HEK293 (cell line): ENCODE measurements around the gene RPS10.

Source experiments
- CTCF ChIA-PET: fragments of 350-600 bp; formaldehyde crosslinking; extraction: SDS; loops from one replicate; lab custom pipeline; 2021; ENCODE audit warnings: antibody characterized with exemption; lab: Yijun Ruan, JAX
- POLR2A ChIA-PET: fragments of 300-600 bp; formaldehyde crosslinking; extraction: SDS; loops from one replicate; lab custom pipeline; 2020; ENCODE audit warnings: antibody characterized with exemption, inconsistent platforms; lab: Yijun Ruan, JAX
- H3K27ac ChIP-seq: fragments of 200-500 bp; sonication (Bioruptor generic); 2 replicates; pipeline ENCODE4 v1.5.1; 2014; ENCODE audit warnings: low read depth, low read length, control low read depth, inconsistent platforms; ENCODE audit errors: extremely low read depth
- H3K36me3 ChIP-seq, 2 experiments: fragments of 200-500 bp in 1 of 2; sonication (Bioruptor generic) in 1 of 2; 1 replicate in 1 of 2; 2 replicates in 1 of 2; pipeline ENCODE4 v1.5.1; 2014 to 2017; ENCODE audit warnings: inconsistent platforms in 2 of 2, low read length in 2 of 2; ENCODE audit not compliant: control insufficient read depth in 2 of 2, insufficient read depth in 1 of 2
- H3K4me1 ChIP-seq: fragments of 200-500 bp; sonication (Bioruptor generic); 2 replicates; pipeline ENCODE4 v1.5.1; 2014; ENCODE audit warnings: mild to moderate bottlenecking, low read length, inconsistent platforms; ENCODE audit not compliant: control insufficient read depth, insufficient read depth
- H3K4me3 ChIP-seq: 2 replicates; pipeline ENCODE4 v1.5.1; 2011; ENCODE audit warnings: low read depth, mild to moderate bottlenecking, control low read depth, low read length, moderate library complexity
- H3K9me3 ChIP-seq: fragments of 200-500 bp; sonication (Bioruptor generic); 2 replicates; pipeline ENCODE4 v1.5.1; 2014; ENCODE audit warnings: low read depth, low read length, inconsistent platforms; ENCODE audit not compliant: control insufficient read depth, insufficient read depth
- BCL11B ChIP-seq: fragments of 450-650 bp; formaldehyde crosslinking; IDR thresholded peaks from 2 replicates; pipeline ENCODE4 v1.5.1; 2016; ENCODE audit warnings: low read depth, missing biosample characterization, missing genetic modification characterization
- GFI1B ChIP-seq: fragments of 450-650 bp; formaldehyde crosslinking; IDR thresholded peaks from 2 replicates; pipeline ENCODE4 v1.5.1; 2016; ENCODE audit warnings: missing biosample characterization, missing genetic modification characterization
- IKZF3 ChIP-seq: fragments of 450-650 bp; IDR thresholded peaks from 2 replicates; pipeline ENCODE4 v1.5.0; 2018; ENCODE audit warnings: missing biosample characterization, mild to moderate bottlenecking, missing genetic modification characterization, moderate library complexity
- OSR2 ChIP-seq: fragments of 450-650 bp; formaldehyde crosslinking; IDR thresholded peaks from 2 replicates; pipeline ENCODE4 v1.5.1; 2016; ENCODE audit warnings: missing biosample characterization, missing genetic modification characterization
- OVOL3 ChIP-seq: fragments of 450-650 bp; formaldehyde crosslinking; IDR thresholded peaks from 2 replicates; pipeline ENCODE4 v1.5.1; 2016; ENCODE audit warnings: missing biosample characterization, missing genetic modification characterization
- SP2 ChIP-seq: fragments of 450-650 bp; formaldehyde crosslinking; IDR thresholded peaks from 2 replicates; pipeline ENCODE4 v1.5.1; 2016; ENCODE audit warnings: missing biosample characterization, missing genetic modification characterization
- SP3 ChIP-seq: fragments of 450-650 bp; formaldehyde crosslinking; IDR thresholded peaks from 2 replicates; pipeline ENCODE4 v1.5.1; 2016; ENCODE audit warnings: missing biosample characterization, missing genetic modification characterization
- ZBTB17 ChIP-seq: fragments of 450-650 bp; formaldehyde crosslinking; IDR thresholded peaks from 2 replicates; pipeline ENCODE4 v1.5.1; 2016; ENCODE audit warnings: missing biosample characterization, missing genetic modification characterization
- ZNF121 ChIP-seq: fragments of 450-650 bp; formaldehyde crosslinking; IDR thresholded peaks from 2 replicates; pipeline ENCODE4 v1.5.1; 2016; ENCODE audit warnings: missing biosample characterization, missing genetic modification characterization
- ZNF175 ChIP-seq: fragments of 450-650 bp; formaldehyde crosslinking; IDR thresholded peaks from 2 replicates; pipeline ENCODE4 v1.5.1; 2016; ENCODE audit warnings: missing biosample characterization, missing genetic modification characterization
- ZNF184 ChIP-seq: fragments of 450-650 bp; IDR thresholded peaks from 2 replicates; pipeline ENCODE4 v1.5.1; 2018; ENCODE audit warnings: missing biosample characterization, mild to moderate bottlenecking, missing genetic modification characterization
- ZNF214 ChIP-seq: fragments of 450-650 bp; formaldehyde crosslinking; IDR thresholded peaks from 2 replicates; pipeline ENCODE4 v1.5.1; 2017; ENCODE audit warnings: missing biosample characterization, mild to moderate bottlenecking, missing genetic modification characterization, borderline replicate concordance
- ZNF248 ChIP-seq: fragments of 450-650 bp; formaldehyde crosslinking; IDR thresholded peaks from 2 replicates; pipeline ENCODE4 v1.5.1; 2017; ENCODE audit warnings: missing biosample characterization, missing genetic modification characterization
- ZNF354C ChIP-seq: fragments of 450-650 bp; formaldehyde crosslinking; IDR thresholded peaks from 2 replicates; pipeline ENCODE4 v1.5.1; 2016; ENCODE audit warnings: missing biosample characterization, missing genetic modification characterization, low read depth, borderline replicate concordance
- ZNF473 ChIP-seq: fragments of 450-650 bp; formaldehyde crosslinking; IDR thresholded peaks from 2 replicates; pipeline ENCODE4 v1.5.1; 2017; ENCODE audit warnings: missing biosample characterization, missing genetic modification characterization
- ZNF623 ChIP-seq: fragments of 450-650 bp; formaldehyde crosslinking; IDR thresholded peaks from 2 replicates; pipeline ENCODE4 v1.5.1; 2016; ENCODE audit warnings: missing biosample characterization, missing genetic modification characterization
- ZNF677 ChIP-seq: fragments of 450-650 bp; IDR thresholded peaks from 2 replicates; pipeline ENCODE4 v1.5.0; 2018; ENCODE audit warnings: missing biosample characterization, mild to moderate bottlenecking, missing genetic modification characterization, moderate library complexity
- ZNF707 ChIP-seq: fragments of 450-650 bp; formaldehyde crosslinking; IDR thresholded peaks from 2 replicates; pipeline ENCODE4 v1.5.1; 2016; ENCODE audit warnings: missing biosample characterization, missing genetic modification characterization
- ZNF837 ChIP-seq: fragments of 450-650 bp; formaldehyde crosslinking; IDR thresholded peaks from 2 replicates; pipeline ENCODE4 v1.5.1; 2016; ENCODE audit warnings: missing biosample characterization, missing genetic modification characterization
- TF ChIP-seq, protein P1 (sequence below): fragments of 450-650 bp; formaldehyde crosslinking; IDR thresholded peaks from 2 replicates; pipeline ENCODE4 v1.5.1; 2017; ENCODE audit warnings: missing biosample characterization, missing genetic modification characterization
- TF ChIP-seq, protein P2 (sequence below): fragments of 450-650 bp; IDR thresholded peaks from 2 replicates; pipeline ENCODE4 v1.5.1; 2018; ENCODE audit warnings: missing biosample characterization, missing genetic modification characterization
- TF ChIP-seq, protein P3 (sequence below): fragments of 450-650 bp; formaldehyde crosslinking; IDR thresholded peaks from 2 replicates; pipeline ENCODE4 v1.5.1; 2016; ENCODE audit warnings: missing biosample characterization, missing genetic modification characterization
- TF ChIP-seq, protein P4 (sequence below): fragments of 450-650 bp; formaldehyde crosslinking; IDR thresholded peaks from 2 replicates; pipeline ENCODE4 v1.5.1; 2016; ENCODE audit warnings: missing biosample characterization, missing genetic modification characterization
- TF ChIP-seq, protein P5 (sequence below): fragments of 450-650 bp; formaldehyde crosslinking; IDR thresholded peaks from 2 replicates; pipeline ENCODE4 v1.5.1; 2016; ENCODE audit warnings: missing biosample characterization, missing genetic modification characterization

Gene RPS10

DNA sequence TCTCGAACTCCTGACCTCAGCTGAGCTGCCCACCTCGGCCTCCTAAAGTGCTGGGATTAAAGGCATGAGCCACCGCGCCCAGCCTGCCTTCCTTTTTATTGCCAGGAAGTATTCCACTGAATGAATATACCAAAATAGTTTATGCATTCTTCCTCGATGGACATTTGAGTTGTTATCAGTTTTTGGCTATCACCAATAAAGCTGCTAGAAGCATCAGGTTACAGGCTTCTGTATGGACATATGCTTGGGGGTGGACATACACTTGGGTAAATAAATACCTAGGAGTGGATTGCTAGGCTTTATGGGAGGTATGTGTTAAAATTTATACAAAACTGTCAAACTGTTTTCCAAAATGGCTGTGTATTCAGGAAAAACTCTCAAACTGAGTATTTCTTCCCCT is 10.0 kb upstream of the RPS10 start (continued):
- TF ChIP-seq, protein P1, sequence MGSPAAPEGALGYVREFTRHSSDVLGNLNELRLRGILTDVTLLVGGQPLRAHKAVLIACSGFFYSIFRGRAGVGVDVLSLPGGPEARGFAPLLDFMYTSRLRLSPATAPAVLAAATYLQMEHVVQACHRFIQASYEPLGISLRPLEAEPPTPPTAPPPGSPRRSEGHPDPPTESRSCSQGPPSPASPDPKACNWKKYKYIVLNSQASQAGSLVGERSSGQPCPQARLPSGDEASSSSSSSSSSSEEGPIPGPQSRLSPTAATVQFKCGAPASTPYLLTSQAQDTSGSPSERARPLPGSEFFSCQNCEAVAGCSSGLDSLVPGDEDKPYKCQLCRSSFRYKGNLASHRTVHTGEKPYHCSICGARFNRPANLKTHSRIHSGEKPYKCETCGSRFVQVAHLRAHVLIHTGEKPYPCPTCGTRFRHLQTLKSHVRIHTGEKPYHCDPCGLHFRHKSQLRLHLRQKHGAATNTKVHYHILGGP: no peak
- TF ChIP-seq ZNF121 (no peak), ZNF623 (no peak), GFI1B (tag by site-specific recombination) (no peak), ZNF184 (tag by site-specific recombination) (no peak), ZNF837 (tag by site-specific recombination) (no peak)

DNA sequence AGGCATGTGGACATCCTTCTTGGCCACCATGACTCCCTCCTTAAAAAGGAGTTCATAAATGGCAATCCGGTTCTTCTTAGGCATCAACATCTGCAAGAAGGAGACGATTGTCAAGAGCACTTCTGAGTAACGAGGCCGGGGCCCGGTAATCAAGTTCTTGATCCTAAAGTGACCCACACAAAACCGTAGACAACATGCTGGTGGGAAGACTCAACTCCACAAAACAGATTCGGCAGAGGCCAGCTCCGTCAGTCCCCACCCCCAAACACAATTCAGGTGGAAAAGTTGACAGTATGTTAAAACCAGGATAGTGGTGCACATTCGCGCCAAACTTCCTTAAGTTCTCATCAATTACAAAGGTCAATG is 754 bp downstream of the RPS10 start:
- Histone ChIP-seq H3K36me3 (peaks cover 40 to 55% of the 10 kb centered on the region in 2 experiments), H3K4me1 (peaks cover 2% of the 10 kb centered on the region; the same call in 1 of the 2 replicates), H3K9me3 (no peaks in the 10 kb centered on the region), H3K4me3 (peak overlapping the region; percentile 58), H3K27ac (peak overlapping the region; percentile 97)
- ChIA-PET POLR2A (interaction anchor here (1.4 to 4.7 kb wide), 9 partner anchors 10 to 834 kb away, joined by 3 to 75 read pairs (median 6); partner anchors contain the start of genes ILRUN, SNRPC and ZNF76), CTCF (interaction anchor here (0.6 to 1.7 kb wide), 4 partner anchors 20 to 311 kb away, joined by 3 to 5 read pairs (median 3); no protein-coding TSS in a partner anchor)
- TF ChIP-seq ZNF707 (no peak), SP2 (tag by site-specific recombination) (no peak), OVOL3 (tag by site-specific recombination) (no peak), ZNF175 (tag by site-specific recombination) (no peak), ZNF677 (tag by site-specific recombination) (0 out of 2 replicates have a peak, but pooled peaks have one; percentile 7), ZBTB17 (tag by site-specific recombination) (no peak), ZNF473 (tag by site-specific recombination) (no peak), SP3 (no peak), ZNF248 (tag by site-specific recombination) (no peak), BCL11B (tag by site-specific recombination) (no peak), ZNF354C (tag by site-specific recombination) (no peak)
- TF ChIP-seq, protein P2, sequence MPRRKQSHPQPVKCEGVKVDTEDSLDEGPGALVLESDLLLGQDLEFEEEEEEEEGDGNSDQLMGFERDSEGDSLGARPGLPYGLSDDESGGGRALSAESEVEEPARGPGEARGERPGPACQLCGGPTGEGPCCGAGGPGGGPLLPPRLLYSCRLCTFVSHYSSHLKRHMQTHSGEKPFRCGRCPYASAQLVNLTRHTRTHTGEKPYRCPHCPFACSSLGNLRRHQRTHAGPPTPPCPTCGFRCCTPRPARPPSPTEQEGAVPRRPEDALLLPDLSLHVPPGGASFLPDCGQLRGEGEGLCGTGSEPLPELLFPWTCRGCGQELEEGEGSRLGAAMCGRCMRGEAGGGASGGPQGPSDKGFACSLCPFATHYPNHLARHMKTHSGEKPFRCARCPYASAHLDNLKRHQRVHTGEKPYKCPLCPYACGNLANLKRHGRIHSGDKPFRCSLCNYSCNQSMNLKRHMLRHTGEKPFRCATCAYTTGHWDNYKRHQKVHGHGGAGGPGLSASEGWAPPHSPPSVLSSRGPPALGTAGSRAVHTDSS (tag by site-specific recombination): 0 out of 2 replicates have a peak, but pooled peaks have one; percentile 0
- TF ChIP-seq, protein P3, sequence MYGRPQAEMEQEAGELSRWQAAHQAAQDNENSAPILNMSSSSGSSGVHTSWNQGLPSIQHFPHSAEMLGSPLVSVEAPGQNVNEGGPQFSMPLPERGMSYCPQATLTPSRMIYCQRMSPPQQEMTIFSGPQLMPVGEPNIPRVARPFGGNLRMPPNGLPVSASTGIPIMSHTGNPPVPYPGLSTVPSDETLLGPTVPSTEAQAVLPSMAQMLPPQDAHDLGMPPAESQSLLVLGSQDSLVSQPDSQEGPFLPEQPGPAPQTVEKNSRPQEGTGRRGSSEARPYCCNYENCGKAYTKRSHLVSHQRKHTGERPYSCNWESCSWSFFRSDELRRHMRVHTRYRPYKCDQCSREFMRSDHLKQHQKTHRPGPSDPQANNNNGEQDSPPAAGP: no peak

DNA sequence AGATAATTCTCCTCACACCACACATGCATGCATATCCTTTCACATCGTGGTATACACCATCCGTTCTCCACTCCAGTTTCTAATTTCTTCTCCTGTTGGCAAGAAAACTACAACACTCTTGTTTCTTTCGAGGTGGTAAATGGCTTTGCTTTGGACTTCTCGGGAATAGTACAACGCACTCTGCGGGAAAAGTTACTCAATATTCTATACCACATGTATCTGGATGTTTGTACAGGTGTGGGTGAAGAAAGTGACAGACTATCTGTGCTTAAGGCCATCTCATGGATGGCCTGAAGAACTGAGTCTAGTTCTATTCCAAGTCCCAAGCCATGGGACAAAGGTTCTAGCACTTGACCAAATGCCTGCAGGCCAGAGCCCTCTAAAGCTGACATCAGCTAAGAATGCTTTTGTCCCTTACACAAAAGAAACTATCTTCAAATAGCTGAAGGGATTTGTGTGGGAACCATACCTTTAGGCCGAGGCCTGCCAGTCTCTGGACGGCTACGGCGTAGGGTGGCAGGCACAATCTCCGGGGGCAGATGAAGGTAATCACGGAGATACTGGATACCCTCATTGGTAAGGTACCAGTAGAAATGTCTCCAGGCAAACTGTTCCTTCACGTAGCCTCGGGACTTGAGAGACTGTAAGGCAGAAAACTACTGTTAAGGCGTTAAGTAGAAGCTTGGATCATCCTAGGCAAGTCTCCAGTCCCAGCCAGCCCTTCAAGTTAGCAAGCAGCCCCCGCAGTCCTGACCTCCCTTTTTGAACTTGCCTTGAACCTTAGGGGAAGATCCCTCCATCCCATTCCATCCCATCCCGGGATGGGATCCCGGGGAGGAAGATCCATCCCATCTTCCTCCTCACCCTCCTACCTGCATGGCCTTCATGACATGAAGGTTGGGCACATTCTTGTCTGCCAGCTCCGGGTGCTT is 1.4 kb downstream of the RPS10 start:
- no peaks in the 10 kb centered on the region for H3K9me3 ChIP-seq
- POLR2A ChIA-PET: interaction anchor here (0.6 to 4.7 kb wide), 7 partner anchors 9 to 440 kb away, joined by 3 to 75 read pairs (median 3); partner anchors contain the start of gene SNRPC
- H3K27ac ChIP-seq: peak overlapping the region; percentile 97
- H3K4me3 ChIP-seq: peak overlapping the region; percentile 58
- H3K36me3 ChIP-seq: peaks cover 46 to 62% of the 10 kb centered on the region in 2 experiments
- CTCF ChIA-PET: interaction anchor here (0.6 to 2.7 kb wide), 6 partner anchors 13 to 312 kb away, joined by 3 to 8 read pairs (median 4); partner anchors contain the start of gene SMIM29
- peaks cover 2% of the 10 kb centered on the region; the same call in 1 of the 2 replicates for H3K4me1 ChIP-seq
- TF ChIP-seq, protein P4, sequence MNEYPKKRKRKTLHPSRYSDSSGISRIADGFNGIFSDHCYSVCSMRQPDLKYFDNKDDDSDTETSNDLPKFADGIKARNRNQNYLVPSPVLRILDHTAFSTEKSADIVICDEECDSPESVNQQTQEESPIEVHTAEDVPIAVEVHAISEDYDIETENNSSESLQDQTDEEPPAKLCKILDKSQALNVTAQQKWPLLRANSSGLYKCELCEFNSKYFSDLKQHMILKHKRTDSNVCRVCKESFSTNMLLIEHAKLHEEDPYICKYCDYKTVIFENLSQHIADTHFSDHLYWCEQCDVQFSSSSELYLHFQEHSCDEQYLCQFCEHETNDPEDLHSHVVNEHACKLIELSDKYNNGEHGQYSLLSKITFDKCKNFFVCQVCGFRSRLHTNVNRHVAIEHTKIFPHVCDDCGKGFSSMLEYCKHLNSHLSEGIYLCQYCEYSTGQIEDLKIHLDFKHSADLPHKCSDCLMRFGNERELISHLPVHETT (tag by site-specific recombination): no peak
- TF ChIP-seq, protein P2 (tag by site-specific recombination): peak; percentile 43; the same call in 1 of the 2 replicates
- TF ChIP-seq, protein P5, sequence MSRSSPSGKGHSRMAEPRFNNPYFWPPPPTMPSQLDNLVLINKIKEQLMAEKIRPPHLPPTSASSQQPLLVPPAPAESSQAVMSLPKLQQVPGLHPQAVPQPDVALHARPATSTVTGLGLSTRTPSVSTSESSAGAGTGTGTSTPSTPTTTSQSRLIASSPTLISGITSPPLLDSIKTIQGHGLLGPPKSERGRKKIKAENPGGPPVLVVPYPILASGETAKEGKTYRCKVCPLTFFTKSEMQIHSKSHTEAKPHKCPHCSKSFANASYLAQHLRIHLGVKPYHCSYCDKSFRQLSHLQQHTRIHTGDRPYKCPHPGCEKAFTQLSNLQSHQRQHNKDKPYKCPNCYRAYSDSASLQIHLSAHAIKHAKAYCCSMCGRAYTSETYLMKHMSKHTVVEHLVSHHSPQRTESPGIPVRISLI (tag by site-specific recombination): peak; percentile 81; the same call in 1 of the 2 replicates
- TF ChIP-seq IKZF3 (peak; percentile 26; the same call in 1 of the 2 replicates), ZNF214 (tag by site-specific recombination) (no peak), OSR2 (no peak)
